Ascending aorta (tissue), 2 donors: ENCODE results near the gene KRT71. TPM values are rescaled to one million over a fixed set of nuclear protein-coding genes. Genes with fewer than 3 reads are reported as not detected.

Experiments
- DNase-seq, 2 donors: peaks; one replicate each; pipeline ENCODE4 v3.0.0-alpha.2; 2019; ENCODE audit warnings: low spot score in 2 of 2
- H3K27ac ChIP-seq, 2 donors: fragments of 200-600 bp; sonication (generic); one replicate each; pipeline ENCODE4 v1.5.1; 2016 to 2017; ENCODE audit warnings: mild to moderate bottlenecking in 1 of 2
- H3K27me3 ChIP-seq: fragments of 200-600 bp; sonication (generic); one replicate; pipeline ENCODE4 v1.5.1; 2017
- H3K36me3 ChIP-seq, 2 donors: fragments of 200-600 bp; sonication (generic); one replicate each; pipeline ENCODE4 v1.5.1; 2016
- H3K4me1 ChIP-seq, 2 donors: fragments of 200-600 bp; sonication (generic); one replicate each; pipeline ENCODE4 v1.5.1; 2016 to 2017; ENCODE audit warnings: mild to moderate bottlenecking in 1 of 2
- H3K4me3 ChIP-seq, 2 donors: fragments of 200-600 bp; sonication (generic); one replicate each; pipeline ENCODE4 v1.5.1; 2016 to 2017; ENCODE audit warnings: mild to moderate bottlenecking in 1 of 2
- H3K9me3 ChIP-seq, 2 donors: fragments of 200-600 bp; sonication (generic); one replicate each; pipeline ENCODE4 v1.5.1; 2016
- intact Hi-C: fragments of 100-400 bp; cut with DNase I; formaldehyde crosslinking; loops from one replicate; pipeline ENCODE4 v1.15.1; 2023
- total RNA-seq: library from RNA; depleted of rRNA; stranded (reverse); fragments of >200 nt; gene quantifications from one replicate; pipeline ENCODE4 v1.1.0, GENCODE V29; 2016
- TF ChIP-seq, protein P1 (sequence below), 3 experiments: fragments of 200-600 bp in 2 of 3; fragments of 450-650 bp in 1 of 3; sonication (generic) in 2 of 3; IDR thresholded peaks; one replicate each; pipeline ENCODE4 v1.5.1; 2016 to 2019; ENCODE audit warnings: antibody characterized with exemption in 3 of 3, mild to moderate bottlenecking in 1 of 3, moderate library complexity in 1 of 3

The KRT71 gene
- total RNA-seq, 1 donor from 2014 or later, result not detected

DNA sequence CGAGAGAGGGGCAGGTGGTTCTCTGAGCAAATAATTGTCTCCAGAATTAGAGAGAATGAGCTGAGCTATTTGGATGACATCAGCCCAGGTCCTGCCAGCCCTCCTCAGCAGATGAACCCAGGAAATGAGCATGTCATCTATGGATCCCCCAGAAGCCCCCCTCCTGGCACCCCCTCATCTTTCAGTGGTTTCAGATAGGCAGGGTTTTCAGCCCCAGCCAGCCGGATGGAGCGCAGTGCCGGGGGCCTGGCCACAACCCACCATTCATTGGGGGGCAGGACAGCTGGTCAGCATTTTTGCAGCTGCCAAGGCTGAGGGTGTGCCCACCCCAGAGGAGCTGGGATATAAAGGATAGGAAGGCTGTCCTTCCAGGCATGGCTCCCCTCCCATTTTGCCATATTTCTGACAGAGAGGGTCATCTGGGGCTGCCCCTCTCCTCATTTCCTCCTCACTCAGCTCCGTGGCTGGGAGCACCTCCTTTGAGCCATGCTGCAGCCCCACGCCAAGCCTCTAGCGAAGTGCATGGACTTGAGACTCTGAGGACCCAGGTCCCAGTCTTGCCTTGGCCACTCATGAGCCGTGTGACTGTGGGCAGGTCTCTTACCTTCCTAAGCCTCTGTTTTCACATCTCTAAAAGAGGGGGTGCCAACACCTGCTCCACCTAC, 6.0 kb upstream of the KRT71 start:
- H3K36me3 ChIP-seq, result no peaks in the 10 kb centered on the region
- no peaks in the 10 kb centered on the region for H3K9me3 ChIP-seq
- no peak overlapping the region for H3K4me3 ChIP-seq
- intact Hi-C loops, result no loop called here
- no peaks in the 10 kb centered on the region for H3K4me1 ChIP-seq
- H3K27me3 ChIP-seq, result no peaks in the 10 kb centered on the region
- DNase-seq, result no peak
- no peak overlapping the region for H3K27ac ChIP-seq
- TF ChIP-seq, protein P1, sequence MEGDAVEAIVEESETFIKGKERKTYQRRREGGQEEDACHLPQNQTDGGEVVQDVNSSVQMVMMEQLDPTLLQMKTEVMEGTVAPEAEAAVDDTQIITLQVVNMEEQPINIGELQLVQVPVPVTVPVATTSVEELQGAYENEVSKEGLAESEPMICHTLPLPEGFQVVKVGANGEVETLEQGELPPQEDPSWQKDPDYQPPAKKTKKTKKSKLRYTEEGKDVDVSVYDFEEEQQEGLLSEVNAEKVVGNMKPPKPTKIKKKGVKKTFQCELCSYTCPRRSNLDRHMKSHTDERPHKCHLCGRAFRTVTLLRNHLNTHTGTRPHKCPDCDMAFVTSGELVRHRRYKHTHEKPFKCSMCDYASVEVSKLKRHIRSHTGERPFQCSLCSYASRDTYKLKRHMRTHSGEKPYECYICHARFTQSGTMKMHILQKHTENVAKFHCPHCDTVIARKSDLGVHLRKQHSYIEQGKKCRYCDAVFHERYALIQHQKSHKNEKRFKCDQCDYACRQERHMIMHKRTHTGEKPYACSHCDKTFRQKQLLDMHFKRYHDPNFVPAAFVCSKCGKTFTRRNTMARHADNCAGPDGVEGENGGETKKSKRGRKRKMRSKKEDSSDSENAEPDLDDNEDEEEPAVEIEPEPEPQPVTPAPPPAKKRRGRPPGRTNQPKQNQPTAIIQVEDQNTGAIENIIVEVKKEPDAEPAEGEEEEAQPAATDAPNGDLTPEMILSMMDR (IDR thresholded peaks at IDR 0.05), result no peak

DNA sequence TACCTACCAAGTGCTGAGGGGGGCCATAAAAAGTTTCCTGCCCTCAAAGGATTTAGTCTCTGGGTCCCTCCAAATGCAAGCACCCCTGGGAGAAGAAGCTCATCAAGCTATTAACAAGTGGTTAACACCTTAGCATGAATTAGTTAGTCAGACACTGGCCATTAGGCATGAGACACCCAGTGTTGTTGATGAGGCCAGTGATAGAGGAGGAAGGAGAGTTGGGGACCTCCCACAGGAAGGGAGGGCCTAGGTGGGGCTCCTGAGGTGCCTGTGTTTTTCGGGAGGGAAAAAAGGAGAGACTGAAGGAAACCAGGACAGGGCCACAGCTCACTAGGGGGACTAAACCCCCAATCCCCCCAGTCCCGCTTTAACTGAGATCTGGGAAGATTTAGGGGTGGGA, 4.5 kb upstream of the KRT71 start:
- DNase-seq, result no peak
- Histone ChIP-seq H3K4me3 (no peak overlapping the region), H3K36me3 (no peaks in the 10 kb centered on the region), H3K4me1 (no peaks in the 10 kb centered on the region), H3K27ac (no peak overlapping the region), H3K9me3 (no peaks in the 10 kb centered on the region), H3K27me3 (no peaks in the 10 kb centered on the region)
- TF ChIP-seq, protein P1 (IDR thresholded peaks at IDR 0.05), result no peak
- intact Hi-C loops, result no loop called here

DNA sequence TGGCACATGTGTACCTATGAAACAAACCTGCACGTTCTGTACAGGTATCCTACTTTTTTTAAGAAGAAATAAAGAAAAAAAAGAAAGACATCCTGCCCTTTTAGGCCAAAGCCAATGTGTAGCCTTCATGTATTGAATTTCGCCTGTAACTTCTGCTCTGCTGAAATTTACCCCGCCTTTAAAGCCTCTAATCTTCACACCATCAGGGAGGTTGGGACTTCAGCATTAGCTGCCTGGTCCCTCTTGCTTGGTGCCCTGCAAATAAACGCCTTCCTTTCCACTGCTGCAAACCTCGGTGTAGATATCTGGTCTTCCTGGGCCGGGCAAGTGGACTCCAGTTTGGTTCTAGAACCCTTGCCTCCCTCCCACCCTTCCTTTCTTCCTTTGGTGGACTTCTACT, 2.6 kb upstream of the KRT71 start:
- Histone ChIP-seq H3K9me3 (no peaks in the 10 kb centered on the region), H3K27ac (no peak overlapping the region), H3K27me3 (no peaks in the 10 kb centered on the region), H3K4me1 (no peaks in the 10 kb centered on the region), H3K36me3 (no peaks in the 10 kb centered on the region), H3K4me3 (no peak overlapping the region)
- TF ChIP-seq, protein P1 (IDR thresholded peaks at IDR 0.05), result no peak
- intact Hi-C loops, result no loop called here
- no peak for DNase-seq

DNA sequence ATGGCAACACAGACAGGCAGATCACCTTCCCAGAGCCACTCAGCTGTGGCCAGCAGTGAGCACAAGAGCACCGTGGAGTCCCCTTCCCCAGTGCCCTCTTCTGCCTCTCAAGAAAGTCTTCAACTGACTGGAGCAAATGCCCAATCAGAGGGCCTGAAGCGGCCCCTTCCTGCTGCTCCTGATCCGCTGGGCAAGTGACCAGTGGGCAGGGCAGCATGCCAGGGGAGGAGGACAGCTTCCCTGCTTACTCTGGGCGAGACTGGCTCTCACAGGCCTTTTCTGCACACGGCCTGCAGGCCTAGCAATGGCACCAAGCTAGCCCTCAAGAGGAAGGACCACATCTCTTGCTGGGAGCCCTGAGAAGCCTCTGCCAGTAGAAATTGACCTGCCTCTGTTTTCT, 890 bp downstream of the KRT71 start:
- Histone ChIP-seq H3K4me1 (no peaks in the 10 kb centered on the region), H3K9me3 (no peaks in the 10 kb centered on the region), H3K36me3 (no peaks in the 10 kb centered on the region), H3K27me3 (no peaks in the 10 kb centered on the region), H3K4me3 (no peak overlapping the region), H3K27ac (no peak overlapping the region)
- TF ChIP-seq, protein P1 (IDR thresholded peaks at IDR 0.05), result no peak
- DNase-seq, result no peak
- intact Hi-C loops, result no loop called here

DNA sequence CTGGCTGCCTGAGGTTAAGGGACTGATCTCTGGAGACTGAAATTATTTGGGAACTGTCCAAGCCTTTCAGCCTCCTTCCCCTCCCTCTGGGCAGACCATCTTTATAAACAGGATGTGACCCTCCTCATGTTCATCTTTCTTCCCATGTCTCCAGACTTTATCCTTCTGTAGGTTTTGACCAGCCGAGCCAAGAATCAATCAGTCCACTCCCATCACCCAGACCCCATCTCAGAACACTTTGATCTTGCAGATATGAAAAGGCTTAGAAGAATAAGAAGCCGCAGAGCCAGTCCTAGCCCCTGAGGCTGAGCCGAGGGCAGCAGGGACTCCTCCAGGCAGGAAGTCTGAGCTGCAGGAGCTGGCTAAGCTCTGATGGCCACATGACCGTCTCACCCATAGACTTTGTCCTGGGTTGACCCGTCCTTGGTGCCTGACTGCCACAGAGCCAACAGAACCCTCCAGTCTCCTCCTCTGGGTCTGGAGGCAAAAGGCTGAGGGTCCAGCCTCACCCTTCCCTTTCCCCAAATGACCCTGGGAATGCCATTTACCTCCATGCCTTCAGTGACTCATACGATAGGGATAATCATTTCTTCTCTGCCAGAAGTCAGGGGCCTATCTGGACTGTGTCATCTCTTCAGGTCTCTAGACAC, 1.6 kb downstream of the KRT71 start:
- Histone ChIP-seq H3K9me3 (no peaks in the 10 kb centered on the region), H3K36me3 (no peaks in the 10 kb centered on the region), H3K27ac (no peak overlapping the region), H3K27me3 (no peaks in the 10 kb centered on the region), H3K4me3 (no peak overlapping the region), H3K4me1 (no peaks in the 10 kb centered on the region)
- intact Hi-C loops, result no loop called here
- DNase-seq, result no peak
- TF ChIP-seq, protein P1 (IDR thresholded peaks at IDR 0.05), result no peak
